ENCODE measurements around the gene ZGPAT.

Gene ZGPAT

DNA sequence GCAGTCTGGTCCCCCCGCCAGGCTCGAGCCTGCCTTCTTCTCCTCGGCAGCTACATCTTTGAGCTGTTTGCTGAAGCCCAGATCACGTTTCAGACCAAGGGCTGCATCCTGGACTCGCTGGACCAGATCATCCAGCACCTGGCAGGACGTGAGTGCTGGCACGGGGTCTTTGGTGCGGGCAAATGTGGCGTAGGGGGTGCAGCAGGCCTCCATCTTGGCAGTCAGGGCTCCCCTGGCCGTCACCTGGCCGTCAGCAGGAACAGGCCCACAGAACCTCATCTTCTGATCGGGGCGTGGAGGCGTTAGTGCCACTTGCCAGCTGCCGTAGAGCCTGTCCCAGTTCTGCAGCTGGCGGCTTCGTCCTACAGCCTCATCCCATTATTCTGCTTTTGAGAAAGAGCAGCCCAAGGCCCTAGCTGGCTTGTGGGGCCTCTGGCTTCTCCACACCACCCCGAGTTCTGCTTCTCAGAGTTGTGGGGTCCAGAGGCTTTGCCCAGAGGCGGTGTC, 28.0 kb upstream of the ZGPAT start:
- no peak for DNase-seq (ENCODE audit: low read depth)

DNA sequence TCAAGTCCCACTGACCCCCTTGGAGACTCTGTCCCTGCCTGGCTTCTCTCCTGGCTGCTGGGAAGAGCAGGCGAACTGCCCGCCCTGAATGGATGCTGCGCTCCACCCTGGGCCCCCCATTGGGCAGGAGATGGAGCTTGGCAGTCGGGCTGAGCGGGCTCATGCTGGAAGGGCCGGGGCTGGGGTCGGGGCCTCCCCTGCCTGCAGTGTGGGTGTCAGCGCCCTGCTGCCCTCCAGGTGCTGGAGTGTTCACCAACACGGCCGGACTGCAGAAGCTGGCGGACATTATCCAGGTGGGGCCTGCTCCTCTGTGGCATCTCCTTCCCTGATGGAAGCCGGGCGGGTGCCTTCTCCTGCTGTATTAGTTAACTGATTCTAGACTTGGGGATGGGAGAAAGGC, 27.4 kb upstream of the ZGPAT start:
- no peak for DNase-seq (ENCODE audit: low read depth)

GRCh38 chr20:63680857-63681608, 26.8 kb upstream of the ZGPAT start:
- no peak for DNase-seq (ENCODE audit: low read depth)

DNA sequence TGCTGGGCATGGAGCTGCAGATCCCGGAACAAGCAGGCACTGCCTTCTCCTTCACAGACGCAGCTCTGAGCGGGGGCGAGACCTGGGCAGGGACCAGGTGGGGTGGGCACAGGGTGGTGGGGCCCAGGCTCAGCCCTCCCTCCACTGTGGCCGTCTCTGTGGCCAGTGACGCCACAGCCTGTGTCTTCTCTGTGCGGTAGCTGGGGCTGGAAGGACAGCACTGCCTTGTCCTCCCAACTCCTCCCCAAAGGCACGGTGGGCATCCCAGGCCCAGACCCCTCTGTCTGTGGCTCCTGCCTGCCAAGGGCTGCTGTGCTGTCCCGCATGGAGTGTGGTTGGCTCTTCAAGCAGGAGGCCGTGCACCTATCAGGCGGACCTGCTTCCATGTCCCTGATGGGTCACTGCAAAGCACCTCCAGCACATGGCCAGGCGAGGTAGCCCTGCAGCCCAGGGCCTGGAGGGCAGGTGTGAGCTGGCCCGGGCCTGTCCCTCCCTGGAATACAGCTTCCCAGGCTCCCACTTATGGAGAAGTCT, 26.2 kb upstream of the ZGPAT start:
- no peak for DNase-seq (ENCODE audit: low read depth)

DNA sequence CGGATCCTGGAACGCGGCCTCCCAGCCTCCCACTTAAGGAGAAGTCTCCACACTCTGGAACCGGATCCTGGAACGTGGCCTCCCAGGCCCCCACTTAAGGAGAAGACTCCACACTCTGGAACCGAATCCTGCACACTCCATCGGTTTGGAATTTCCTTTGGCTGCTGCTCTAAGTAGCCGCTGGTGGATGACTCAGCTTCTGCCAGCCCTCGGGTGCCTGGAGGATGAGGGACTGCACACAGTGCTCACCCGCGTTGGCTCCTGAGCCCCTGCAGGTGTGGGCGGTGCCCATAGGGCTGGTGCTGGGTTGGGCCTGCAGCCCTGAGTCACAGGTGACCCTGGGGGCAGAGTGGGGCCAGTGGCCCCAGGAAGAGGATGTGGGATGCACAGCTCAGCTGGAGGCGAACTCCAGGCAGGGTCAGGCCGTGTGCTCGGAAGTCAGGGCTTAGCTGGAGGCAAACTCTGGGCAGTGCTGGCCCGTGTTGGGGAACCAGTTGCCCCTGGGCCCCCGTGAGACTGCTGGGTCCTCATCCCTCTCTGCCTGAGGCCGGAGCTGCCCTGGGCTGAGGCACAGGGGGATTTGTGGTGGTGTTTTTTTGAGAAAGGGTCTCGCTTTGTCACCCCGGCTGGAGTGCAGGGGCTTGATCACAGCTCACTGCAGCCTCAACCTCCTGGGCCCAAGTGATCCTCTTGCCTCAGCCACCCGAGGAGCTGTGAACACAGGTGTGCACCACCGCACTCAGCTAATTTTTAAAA, 25.3 kb upstream of the ZGPAT start:
- DNase-seq (ENCODE audit: low read depth) = peak; percentile 99

DNA sequence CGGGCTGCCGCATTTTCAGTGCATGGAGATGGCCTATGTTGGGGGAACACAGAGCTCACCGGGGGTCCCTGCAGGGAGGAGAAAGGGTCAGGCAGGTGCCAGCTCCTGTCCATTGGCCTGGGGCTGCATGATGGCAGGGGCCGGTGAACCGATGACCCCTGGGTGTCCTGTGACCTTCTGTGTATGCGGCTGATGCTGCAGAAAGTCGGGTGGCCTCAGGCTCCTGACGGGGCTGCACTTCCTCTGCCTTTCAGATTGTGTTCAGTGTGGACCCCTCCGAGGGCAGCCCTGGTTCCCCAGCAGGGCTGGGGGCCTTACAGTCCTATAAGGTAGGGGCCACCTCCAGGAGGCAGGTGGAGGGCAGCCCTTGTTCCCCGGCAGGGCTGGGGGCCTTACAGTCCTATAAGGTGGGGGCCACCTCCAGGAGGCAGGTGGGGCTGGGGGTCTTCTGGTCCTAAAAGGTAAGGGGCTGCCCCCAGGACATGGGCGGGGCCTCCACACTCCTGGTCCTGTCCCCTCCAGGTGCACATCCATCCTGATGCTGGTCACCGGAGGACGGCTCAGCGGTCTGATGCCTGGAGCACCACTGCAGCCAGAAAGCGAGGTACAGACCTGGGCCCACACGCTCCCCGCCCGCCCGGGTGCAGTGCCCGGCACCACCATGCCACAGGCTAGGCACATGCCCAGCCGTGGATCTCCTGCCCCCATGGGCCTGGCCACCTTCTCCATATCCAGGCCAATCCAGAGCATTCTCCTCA, 22.4 kb upstream of the ZGPAT start:
- DNase-seq (ENCODE audit: low read depth) = no peak

DNA sequence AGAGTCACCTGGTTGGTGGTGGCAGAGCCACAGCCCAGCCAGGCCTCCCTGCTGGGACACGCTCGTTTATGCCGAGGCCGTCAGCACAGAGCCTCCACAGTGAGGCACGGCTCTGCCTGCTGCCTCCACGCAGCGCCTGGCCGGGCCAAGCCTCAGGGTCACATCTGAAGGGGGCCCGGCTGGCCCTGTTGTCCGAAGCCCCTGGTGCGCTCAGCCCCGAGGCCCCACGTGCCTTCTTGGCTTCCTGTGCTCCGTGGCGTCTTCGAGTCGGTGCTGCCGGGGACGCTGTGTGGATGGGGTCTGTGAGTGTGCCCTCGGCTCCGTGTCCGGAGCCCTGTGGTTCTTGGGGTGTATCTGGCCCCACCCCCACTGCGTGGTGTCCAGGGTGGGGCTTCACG, 21.7 kb upstream of the ZGPAT start:
- DNase-seq (ENCODE audit: low read depth) = no peak

DNA sequence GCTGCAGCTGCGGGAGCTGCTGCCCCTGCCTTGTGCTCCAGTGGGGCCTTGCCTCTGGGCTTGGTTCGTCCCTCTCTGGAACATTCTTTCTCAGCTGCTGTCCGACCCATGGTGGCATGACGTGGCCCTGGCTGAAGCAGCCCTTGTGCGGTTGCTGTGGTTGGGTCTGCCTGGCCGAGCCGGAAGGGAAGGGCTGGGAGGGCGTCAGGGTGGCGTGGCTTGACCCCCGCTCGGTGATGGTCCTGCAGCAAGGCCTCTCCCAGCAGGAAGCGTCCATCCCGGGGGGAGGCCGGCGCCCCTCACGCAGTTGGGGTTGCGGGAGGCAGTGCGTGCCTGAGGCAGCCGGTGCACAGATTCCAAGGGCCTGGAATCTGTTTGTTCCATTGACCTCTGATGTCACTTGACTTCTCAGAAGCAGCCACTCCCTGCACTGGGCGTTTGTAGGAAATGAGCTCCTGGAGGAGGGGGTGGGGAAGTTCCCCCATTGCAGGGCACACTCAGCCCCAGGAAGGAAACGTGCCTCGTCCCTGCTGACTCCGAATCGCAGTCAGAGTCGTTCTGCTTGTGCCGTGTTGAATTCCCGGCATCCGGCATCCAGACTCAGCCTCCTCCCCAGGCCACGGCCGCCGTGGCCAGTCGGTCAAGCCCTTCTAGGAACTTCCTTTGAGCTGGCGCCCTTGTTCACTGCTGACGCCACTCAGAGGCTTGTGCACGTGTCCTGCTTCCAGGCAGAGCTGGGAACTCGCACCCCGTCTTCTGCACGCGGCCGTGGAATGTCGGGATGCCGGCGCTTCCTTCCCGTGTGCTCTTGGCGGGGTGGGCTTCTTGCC, 21.1 kb upstream of the ZGPAT start:
- peak; percentile 83 for DNase-seq (ENCODE audit: low read depth)

DNA sequence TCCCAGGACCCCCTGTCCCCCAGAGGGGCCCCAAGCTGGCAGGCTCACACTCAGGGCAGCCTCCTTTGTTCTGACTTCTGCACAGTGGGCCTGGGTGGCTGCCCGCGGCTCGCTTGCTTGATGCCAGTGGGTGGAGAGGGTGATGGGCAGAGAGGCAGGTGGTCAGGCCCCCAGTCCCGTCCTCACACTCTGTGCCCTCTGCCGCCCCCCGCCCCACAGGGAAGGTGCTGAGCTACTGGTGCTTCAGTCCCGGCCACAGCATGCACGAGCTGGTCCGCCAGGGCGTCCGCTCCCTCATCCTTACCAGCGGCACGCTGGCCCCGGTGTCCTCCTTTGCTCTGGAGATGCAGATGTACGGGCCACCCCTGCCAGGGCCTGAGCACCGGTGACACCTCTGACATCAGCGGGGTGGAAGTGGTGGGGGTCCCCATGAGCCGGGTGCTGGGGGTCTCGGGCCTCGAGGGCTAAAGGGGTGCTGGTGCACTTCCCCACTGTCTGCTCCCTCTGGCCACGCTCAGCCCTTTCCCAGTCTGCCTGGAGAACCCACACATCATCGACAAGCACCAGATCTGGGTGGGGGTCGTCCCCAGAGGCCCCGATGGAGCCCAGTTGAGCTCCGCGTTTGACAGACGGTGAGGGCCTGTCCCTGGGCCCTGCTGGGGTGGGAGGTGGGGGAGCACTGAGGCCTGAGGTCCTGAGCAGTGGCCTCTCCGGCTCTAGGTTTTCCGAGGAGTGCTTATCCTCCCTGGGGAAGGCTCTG, 20.2 kb upstream of the ZGPAT start:
- DNase-seq (ENCODE audit: low read depth) = no peak

GRCh38 chr20:63688228-63689045, 19.4 kb upstream of the ZGPAT start:
- no peak for DNase-seq (ENCODE audit: low read depth)

- no peak for DNase-seq (ENCODE audit: low read depth)
Measured at GRCh38 chr20:63689046-63690002, 18.5 kb upstream of the ZGPAT start.

DNA sequence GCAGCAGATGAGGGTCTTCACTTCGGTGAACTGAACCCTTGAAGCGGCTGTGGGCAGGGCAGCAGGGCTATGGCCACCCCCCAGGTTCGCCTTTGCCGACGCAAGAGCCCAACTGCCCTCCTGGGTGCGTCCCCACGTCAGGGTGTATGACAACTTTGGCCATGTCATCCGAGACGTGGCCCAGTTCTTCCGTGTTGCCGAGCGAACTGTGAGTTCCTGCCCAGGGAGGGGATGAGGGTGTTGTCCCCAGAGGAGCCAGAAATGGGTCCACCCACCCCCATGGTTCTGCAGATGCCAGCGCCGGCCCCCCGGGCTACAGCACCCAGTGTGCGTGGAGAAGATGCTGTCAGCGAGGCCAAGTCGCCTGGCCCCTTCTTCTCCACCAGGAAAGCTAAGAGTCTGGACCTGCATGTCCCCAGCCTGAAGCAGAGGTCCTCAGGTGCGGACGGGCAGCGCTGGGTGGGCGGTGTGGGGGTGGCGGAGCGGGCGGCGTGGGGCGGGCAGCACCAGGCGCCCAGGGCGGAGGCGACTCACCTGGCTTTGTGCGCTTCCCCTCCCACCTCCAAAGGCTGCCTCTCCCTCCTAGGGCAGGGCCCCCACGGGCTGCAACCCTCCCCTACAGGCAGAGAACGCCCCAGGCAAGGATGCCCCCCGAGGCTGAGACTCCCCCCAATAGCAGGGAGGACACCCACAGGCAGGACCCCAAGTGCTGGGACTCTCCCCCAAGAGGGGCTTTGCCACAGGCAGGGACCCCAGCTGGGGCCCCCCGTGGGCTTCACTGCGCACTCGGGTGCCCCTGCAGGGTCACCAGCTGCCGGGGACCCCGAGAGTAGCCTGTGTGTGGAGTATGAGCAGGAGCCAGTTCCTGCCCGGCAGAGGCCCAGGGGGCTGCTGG, 17.6 kb upstream of the ZGPAT start:
- DNase-seq (ENCODE audit: low read depth) = no peak

GRCh38 chr20:63690898-63691710, 16.7 kb upstream of the ZGPAT start:
- no peak for DNase-seq (ENCODE audit: low read depth)

- DNase-seq (ENCODE audit: low read depth) = no peak
Measured at GRCh38 chr20:63691711-63692435, 16.0 kb upstream of the ZGPAT start.

GRCh38 chr20:63692436-63693082, 15.3 kb upstream of the ZGPAT start:
- peak; percentile 48 for DNase-seq (ENCODE audit: low read depth)
